ENCODE measurements around the gene RAD54L. TPM values are rescaled to one million over a fixed set of nuclear protein-coding genes. Genes with fewer than 3 reads are reported as not detected.
"Not testable (repeated sequence)": the region's sequence is repeated elsewhere in the genome, so short reads cannot be mapped to it uniquely, and the experiment has no call there.

The RAD54L gene
- polyA plus RNA-seq, 1 donor from 2014 or later, result 1.1 TPM

GRCh38 chr1:46317323-46317722 is 69.8 kb downstream of the RAD54L start:
- H3K4me2 ChIP-seq (ENCODE audit: low read length), result no peak overlapping the region
- H3K27ac ChIP-seq (ENCODE audit: low read length), result no peak overlapping the region
- no peaks in the 10 kb centered on the region for H3K27me3 ChIP-seq (ENCODE audit: insufficient read depth, low read depth, low read length)
- TF ChIP-seq REST (IDR thresholded peaks at IDR 0.05; ENCODE audit: borderline replicate concordance) (no peak), MXI1 (conservative IDR thresholded peaks at IDR 0.05; ENCODE audit: poor library complexity, severe bottlenecking) (no peak), CTCF (IDR thresholded peaks at IDR 0.05; ENCODE audit: poor library complexity, severe bottlenecking) (no peak), SMC3 (conservative IDR thresholded peaks at IDR 0.05; ENCODE audit: poor library complexity) (no peak), EP300 (conservative IDR thresholded peaks at IDR 0.05; ENCODE audit: poor library complexity, severe bottlenecking) (no peak), EZH2 (IDR thresholded peaks at IDR 0.05; ENCODE audit: borderline replicate concordance, insufficient read depth, low read length, poor library complexity, severe bottlenecking) (no peak), POLR2AphosphoS5 (IDR thresholded peaks at IDR 0.05) (no peak), TAF1 (IDR thresholded peaks at IDR 0.05; ENCODE audit: low read depth) (no peak), RAD21 (conservative IDR thresholded peaks at IDR 0.05) (no peak)
- no peaks in the 10 kb centered on the region for H4K20me1 ChIP-seq (ENCODE audit: insufficient read depth)
- no peak overlapping the region for H3K9ac ChIP-seq (ENCODE audit: low read length)
- H3K79me2 ChIP-seq (replicated peaks; ENCODE audit: insufficient read depth, low read length), result no peaks in the 10 kb centered on the region
- H3K9me3 ChIP-seq (ENCODE audit: low read length), result no peaks in the 10 kb centered on the region
- no peak overlapping the region for H3K4me3 ChIP-seq (ENCODE audit: low read length)
- no peaks in the 10 kb centered on the region for H3K9me2 ChIP-seq (ENCODE audit: insufficient read depth, low read length)
- no peaks in the 10 kb centered on the region for H3K36me3 ChIP-seq (ENCODE audit: insufficient read depth, low read length)
- H2AFZ ChIP-seq (ENCODE audit: low read depth, low read length), result no peak overlapping the region
- H3F3A ChIP-seq (ENCODE audit: insufficient read depth, low read length, poor library complexity, severe bottlenecking), result no peaks in the 10 kb centered on the region

GRCh38 chr1:46319301-46319700 is 71.7 kb downstream of the RAD54L start:
- not testable (repeated sequence) for H3K27ac ChIP-seq (ENCODE audit: low read length); H3K9me2 ChIP-seq (ENCODE audit: insufficient read depth, low read length); H3K79me2 ChIP-seq (replicated peaks; ENCODE audit: insufficient read depth, low read length)

DNA sequence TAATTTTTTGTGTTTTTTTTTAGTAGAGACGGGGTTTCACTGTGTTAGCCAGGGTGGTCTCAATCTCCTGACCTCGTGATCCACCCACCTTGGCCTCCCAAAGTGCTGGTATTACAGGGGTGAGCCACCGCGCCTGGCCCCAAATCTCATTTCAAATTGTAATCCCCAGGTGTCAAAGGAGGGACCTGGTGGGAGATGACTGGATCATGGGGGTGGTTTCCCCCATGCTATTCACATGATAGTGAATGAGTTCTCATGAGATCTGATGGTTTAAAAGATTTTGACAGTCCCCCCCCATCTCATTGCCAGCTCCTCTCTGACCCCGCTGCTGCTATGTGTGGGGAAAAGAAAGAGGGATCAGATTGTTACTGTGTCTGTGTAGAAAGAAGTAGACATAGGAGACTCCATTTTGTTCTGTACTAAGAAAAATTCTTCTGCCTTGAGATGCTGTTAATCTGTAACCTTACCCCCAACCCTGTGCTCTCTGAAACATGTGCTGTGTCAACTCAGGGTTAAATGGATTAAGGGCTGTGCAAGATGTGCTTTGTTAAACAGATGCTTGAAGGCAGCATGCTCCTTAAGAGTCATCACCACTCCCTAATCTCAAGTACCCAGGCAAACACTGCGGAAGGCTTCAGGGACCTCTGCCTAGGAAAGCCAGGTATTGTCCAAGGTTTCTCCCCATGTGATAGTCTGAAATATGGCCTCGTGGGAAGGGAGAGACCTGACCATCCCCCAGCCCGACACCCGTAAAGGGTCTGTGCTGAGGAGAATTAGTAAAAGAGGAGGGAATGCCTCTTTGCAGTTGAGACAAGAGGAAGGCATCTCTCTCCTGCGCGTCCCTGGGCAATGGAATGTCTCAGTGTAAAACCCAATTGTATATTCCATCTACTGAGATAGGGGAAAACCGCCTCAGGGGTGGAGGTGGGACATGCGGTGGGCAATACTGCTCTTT is 72.7 kb downstream of the RAD54L start:
- H3K27ac ChIP-seq (ENCODE audit: low read length); H3K4me2 ChIP-seq (ENCODE audit: low read length); H4K20me1 ChIP-seq (ENCODE audit: insufficient read depth); H2AFZ ChIP-seq (ENCODE audit: low read depth, low read length); H3K9ac ChIP-seq (ENCODE audit: low read length); H3K4me3 ChIP-seq (ENCODE audit: low read length); H3K9me2 ChIP-seq (ENCODE audit: insufficient read depth, low read length); H3K9me3 ChIP-seq (ENCODE audit: low read length); H3F3A ChIP-seq (ENCODE audit: insufficient read depth, low read length, poor library complexity, severe bottlenecking); H3K36me3 ChIP-seq (ENCODE audit: insufficient read depth, low read length); H3K79me2 ChIP-seq (replicated peaks; ENCODE audit: insufficient read depth, low read length); H3K27me3 ChIP-seq (ENCODE audit: insufficient read depth, low read depth, low read length): not testable (repeated sequence)

More at GRCh38 chr1:46319301-46319700, 71.7 kb downstream of the RAD54L start:
- not testable (repeated sequence) for H2AFZ ChIP-seq (ENCODE audit: low read depth, low read length); H3K9me3 ChIP-seq (ENCODE audit: low read length); H3K4me3 ChIP-seq (ENCODE audit: low read length); H3K9ac ChIP-seq (ENCODE audit: low read length); H4K20me1 ChIP-seq (ENCODE audit: insufficient read depth); H3K36me3 ChIP-seq (ENCODE audit: insufficient read depth, low read length); H3F3A ChIP-seq (ENCODE audit: insufficient read depth, low read length, poor library complexity, severe bottlenecking); H3K27me3 ChIP-seq (ENCODE audit: insufficient read depth, low read depth, low read length); H3K4me2 ChIP-seq (ENCODE audit: low read length)

DNA sequence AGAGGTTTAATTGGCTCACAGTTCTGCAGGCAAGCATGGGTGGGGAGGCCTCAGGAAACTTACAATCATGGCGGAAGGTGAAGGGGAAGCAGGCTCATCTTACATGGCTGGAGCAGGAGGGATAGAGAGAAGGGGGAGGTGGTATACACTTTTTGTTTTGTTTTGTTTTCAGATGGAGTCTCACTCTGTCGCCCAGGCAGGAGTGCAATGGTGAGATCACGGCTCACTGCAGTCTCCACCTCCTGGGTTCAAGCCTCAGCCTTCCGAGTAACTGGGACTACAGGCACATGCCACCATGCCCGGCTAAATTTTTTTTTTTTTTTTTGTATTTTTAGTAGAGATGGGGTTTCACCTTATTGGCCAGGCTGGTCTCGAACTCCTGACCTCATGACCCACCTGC is 74.6 kb downstream of the RAD54L start:
- not testable (repeated sequence) for H3K9ac ChIP-seq (ENCODE audit: low read length); H3K4me2 ChIP-seq (ENCODE audit: low read length); H3K9me2 ChIP-seq (ENCODE audit: insufficient read depth, low read length); H4K20me1 ChIP-seq (ENCODE audit: insufficient read depth); H3F3A ChIP-seq (ENCODE audit: insufficient read depth, low read length, poor library complexity, severe bottlenecking); H2AFZ ChIP-seq (ENCODE audit: low read depth, low read length); H3K27ac ChIP-seq (ENCODE audit: low read length); H3K9me3 ChIP-seq (ENCODE audit: low read length); H3K79me2 ChIP-seq (replicated peaks; ENCODE audit: insufficient read depth, low read length); H3K4me3 ChIP-seq (ENCODE audit: low read length); H3K36me3 ChIP-seq (ENCODE audit: insufficient read depth, low read length); H3K27me3 ChIP-seq (ENCODE audit: insufficient read depth, low read depth, low read length)
